ENCODE measurements around the gene NRN1.

NRN1 gene

GRCh38 chr6:6002005-6002847 is 4.5 kb downstream of the NRN1 start:
- FAIRE-seq: no peak

- FAIRE-seq: no peak
Measured at GRCh38 chr6:6001443-6001842, 5.3 kb downstream of the NRN1 start.

GRCh38 chr6:5999688-6000608 is 6.8 kb downstream of the NRN1 start:
- no peak for FAIRE-seq

- FAIRE-seq: no peak
Measured at GRCh38 chr6:5998711-5999687, 7.7 kb downstream of the NRN1 start.

GRCh38 chr6:5998236-5998635 is 8.5 kb downstream of the NRN1 start:
- no peak for FAIRE-seq

DNA sequence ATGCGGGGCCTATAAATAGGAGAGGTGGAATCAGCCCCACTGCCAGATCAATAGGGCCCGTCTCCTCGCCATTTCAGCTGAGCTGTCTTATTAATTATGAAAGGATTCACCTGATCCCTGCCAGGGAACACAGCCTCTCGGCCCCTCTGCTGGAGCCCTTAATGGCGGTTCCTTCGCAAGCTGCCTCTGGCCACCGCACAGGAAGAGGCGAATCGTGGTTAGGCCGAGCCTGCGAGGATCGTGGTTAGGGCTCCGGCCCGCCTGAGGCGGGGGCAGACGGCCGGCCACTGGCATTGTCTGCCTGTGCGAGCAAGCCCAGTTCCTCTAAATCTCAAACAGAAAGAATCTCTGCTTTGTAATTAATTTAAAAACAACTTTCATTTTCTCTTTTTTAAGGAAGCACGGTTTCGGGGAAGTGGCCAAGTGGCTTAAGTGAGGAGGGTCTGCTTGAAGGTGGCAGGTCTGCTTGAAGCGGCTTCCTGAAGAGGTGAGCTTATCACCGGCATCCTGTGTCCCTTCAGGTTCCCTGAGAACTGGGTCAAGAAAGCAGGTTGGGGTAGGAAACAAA is 9.2 kb downstream of the NRN1 start:
- FAIRE-seq: no peak

DNA sequence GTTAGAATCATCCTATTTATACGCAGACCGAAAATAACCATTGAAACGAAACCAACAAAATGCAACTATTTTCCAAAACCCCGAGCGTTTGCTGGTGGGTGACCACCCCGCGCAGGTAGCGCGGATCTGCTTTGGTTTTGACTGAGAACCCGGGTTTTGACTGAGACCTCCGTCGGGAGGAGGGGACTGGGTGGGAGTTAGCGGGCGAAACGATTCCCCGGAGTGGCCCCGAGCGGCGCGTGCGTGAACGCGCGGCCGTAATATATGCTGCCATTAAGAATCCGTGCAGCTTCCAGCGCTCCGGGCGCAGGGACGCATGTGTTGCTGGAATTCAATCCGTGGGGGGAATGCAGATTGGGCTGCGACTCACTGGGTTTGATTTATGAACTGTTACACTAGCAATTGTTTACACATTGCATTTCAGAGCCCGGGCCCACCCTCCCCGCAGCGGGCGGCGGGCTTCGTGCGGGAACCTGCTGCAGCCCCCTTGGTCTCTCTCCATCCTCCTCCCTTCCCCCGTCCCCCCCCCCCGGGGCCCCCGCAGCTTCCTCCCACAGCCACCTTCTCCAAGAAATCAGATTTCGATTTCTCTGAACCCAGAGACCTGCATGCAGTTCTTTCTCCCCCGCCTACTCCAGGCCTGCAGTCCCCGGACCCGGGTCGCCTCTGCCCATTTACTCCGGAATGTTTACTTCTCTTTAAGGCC is 9.9 kb downstream of the NRN1 start:
- no peak for FAIRE-seq

- no peak for FAIRE-seq
Measured at GRCh38 chr6:5995949-5996713, 10.6 kb downstream of the NRN1 start.

GRCh38 chr6:5995658-5995948 is 11.1 kb downstream of the NRN1 start:
- no peak for FAIRE-seq

DNA sequence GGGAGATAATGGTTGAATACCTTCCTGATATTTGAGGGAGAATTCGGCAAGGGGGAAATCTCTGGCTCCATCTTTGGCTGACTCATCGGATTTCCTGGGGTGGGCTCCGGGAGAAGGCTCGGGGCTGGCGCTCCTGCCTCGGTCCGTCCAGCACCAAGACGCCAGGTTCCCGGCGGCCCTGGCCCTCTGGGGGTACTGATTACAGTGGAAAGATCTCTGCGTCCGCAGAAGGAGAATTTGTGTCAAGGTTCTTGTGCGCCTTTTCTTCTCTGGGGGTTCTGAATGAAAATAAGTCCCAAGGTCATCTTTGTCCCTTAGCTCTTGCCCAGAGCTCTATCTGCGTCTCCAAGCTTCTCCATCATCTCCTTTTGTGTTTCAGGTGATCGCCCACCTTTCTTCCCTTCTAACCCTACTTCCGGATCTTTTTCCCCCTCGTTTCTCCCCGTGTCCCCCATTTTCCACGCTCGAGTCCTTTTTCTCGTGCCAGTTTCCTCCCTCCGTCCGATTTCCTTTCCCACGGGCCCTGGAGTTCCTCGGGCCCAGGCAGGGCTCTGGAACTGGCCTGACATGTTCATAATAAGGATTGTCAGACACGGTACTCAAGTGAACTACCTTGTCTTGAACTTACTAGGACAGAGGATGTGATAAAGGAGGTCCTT is 11.6 kb downstream of the NRN1 start:
- no peak for FAIRE-seq

DNA sequence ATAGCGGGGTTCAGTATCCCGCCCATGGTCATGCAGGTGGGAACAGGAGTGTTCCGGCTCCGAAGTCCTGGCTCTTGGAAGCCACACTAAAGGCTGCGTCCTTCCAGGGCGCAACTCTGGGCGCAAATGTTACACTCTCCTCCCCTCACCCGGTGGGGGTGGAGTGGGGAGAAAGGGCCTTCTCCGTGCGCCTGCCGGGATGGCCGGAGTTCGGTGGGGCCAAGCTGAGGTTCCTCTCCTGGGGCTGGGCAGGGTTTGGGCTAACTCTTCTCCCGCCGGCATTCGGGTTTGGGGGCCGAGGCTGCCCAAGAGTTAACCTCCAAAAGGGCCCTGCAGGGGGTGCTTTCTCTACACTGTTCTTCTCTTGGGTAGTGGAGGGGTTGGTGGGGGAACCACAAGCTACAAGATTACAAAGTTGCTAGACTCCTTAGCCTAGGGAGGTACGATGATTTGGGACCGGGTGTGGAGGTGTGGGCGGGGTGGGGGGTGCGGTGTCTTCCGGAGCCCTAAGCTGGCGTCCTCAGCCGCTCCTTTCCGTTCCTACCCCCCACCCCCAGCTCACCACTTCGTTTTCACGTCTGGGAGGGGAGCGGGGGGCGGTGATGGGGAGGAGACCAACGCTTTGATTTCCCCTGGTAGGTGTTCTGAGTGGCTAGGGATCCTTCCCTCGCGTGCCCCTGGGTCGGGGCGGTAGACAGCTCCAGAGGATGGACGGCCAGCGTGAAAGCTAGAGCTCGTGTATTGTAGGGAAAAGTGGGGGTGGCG is 12.3 kb downstream of the NRN1 start:
- no peak for FAIRE-seq

GRCh38 chr6:5992551-5993225 is 14.0 kb downstream of the NRN1 start:
- FAIRE-seq: no peak

GRCh38 chr6:5990786-5991185 is 15.9 kb downstream of the NRN1 start:
- FAIRE-seq: no peak

GRCh38 chr6:5989141-5989723 is 17.5 kb downstream of the NRN1 start:
- FAIRE-seq: no peak

DNA sequence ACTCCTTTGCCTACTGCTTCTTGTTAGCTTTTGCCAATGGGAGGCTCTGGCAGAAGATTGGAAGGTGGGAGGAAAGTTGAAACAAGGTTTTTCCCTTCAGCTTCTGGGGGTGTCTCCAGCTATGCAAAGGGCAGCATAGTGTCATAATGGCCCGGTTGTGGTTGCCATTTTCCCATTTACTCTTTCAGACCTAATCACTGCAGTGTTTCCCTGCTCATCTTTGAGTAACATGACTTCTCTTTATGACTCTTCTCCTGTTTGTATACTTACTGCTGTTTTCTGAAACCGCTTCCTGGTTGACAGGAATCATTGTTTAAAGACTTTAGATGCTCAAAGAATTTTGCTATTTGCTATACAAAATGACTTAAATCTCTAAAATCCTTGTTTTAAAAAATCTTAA is 19.9 kb downstream of the NRN1 start:
- FAIRE-seq: no peak

DNA sequence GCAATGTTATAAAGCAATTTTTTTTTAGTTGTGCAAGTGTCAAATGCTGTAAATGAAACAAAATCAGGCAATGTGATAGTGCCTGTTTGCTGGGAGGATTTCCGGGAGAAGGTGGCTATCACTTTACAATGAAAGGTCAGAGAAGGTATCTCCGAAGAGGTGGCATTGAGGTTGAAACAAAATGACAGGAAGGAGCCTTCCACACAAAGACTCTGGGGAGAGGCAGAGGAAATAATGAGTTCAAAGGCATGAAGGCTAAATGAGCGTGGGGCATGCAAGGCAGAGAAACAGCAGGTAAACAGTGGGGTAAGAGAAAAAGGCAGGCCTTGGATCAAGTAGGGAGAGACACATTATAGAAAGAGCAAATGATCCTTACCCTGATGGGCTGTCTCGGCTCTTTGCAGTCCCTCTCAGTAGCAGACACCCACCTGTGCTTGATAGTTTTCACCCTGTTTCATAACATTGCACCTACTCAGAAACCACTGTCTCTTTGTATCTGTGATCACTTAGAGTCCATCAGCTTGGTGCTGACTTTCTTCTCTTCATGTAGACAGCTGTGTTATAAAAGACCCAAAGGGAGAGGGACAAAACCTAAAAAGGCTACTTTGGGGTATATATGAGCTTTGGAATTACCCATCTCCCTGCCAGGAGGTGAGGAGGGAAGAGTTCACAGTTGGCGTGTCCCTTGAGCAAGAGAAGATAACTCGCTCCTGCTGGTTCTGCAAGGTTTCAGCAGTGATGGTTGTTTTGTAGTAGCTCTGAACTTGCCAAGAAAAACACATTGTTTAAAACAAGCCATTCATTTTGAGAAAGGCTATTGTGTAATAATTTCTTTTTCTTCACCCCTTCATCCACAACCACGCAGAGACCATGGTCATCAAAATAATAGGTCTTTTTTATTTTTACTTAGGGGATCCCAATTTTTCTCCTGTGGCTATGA is 22.3 kb downstream of the NRN1 start:
- FAIRE-seq: no peak

Data from colon (tissue), 2 donors.